GM21619 (cell line): ENCODE data around the gene FAM124A.

ENCODE experiments used
- ATAC-seq: cut with Tn5 transposase; IDR thresholded peaks from one replicate; pipeline ENCODE4 v1.9.1; 2021; ENCODE audit not compliant: unreplicated experiment

FAM124A gene

DNA sequence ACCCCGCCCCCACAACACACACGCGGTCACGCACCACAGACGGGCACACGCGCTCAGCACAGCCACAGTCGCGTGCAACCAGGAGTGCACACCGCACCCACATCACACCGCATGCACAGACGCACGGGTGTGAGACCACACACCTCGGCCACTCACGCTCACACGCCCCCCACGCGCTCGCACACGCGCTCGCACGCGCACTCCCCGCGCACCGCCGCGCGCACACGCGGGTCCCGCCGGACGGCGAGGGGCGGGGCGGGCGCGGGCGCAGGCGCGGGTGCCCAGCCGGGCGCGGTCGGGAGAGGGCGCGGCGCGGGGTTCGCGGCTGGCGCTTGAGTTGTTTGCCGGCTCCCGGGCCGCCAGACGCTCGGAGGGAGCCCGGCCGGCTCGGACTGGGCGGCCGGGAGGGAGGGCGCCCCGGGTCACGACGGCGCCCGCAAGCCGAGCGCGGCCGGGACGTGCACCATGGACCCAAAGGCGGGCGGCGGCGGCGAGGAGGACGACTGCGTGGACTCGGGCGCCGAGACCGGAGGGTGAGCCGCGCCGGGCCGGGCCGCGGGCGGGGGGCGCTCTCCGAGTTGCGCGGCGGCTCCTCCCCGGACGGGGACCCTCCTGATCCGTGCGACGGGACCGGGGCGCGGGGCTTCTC lies at the start of gene FAM124A:
Gene FAM124A (plus strand): TSS at position 362 of the 649 bp plus-strand sequence. CDS start 104 bp downstream, at position 466.
- ATAC-seq: peak; percentile 80

- no peak for ATAC-seq
Observed at GRCh38 chr13:51175021-51175420, 47.2 kb upstream of the FAM124A start.

- ATAC-seq: no peak
Observed at GRCh38 chr13:51175639-51176038, 46.6 kb upstream of the FAM124A start.

GRCh38 chr13:51177188-51177587 lies 45.0 kb upstream of the FAM124A start:
- ATAC-seq: no peak

DNA sequence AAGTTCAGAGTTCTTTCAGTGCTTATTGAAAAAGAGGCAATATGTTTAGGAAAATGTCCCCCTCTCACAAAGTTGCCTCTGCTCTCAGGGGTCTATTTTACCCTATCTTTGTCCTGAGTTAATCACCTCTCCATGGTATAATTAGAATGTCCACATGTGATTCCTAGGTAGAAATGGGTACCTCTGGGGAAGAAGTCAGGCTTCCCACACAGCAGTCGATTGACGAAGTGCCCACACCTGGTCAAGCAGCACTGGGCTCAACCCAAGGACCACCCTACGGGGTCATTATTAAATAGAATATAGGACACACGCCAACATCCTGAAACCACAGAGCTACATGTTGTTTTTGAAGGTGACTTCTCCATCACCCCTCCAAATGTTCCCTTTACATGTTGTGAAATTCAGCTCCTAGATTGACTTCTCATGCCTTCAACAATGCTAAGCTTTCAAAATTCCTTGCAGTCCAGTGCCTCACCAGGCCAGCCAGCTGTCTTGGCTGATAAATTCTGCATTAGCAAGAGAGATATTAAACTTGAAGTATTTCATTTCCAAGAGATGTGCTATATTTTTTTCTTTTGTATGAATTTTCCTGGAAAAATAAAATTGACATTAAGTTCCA lies 43.6 kb upstream of the FAM124A start:
- no peak for ATAC-seq

GRCh38 chr13:51179432-51179971 lies 42.7 kb upstream of the FAM124A start:
- ATAC-seq: no peak

- no peak for ATAC-seq
Observed at GRCh38 chr13:51180853-51181511, 41.2 kb upstream of the FAM124A start.

GRCh38 chr13:51181786-51182383 lies 40.3 kb upstream of the FAM124A start:
- no peak for ATAC-seq

GRCh38 chr13:51191743-51192142 lies 30.5 kb upstream of the FAM124A start:
- no peak for ATAC-seq

DNA sequence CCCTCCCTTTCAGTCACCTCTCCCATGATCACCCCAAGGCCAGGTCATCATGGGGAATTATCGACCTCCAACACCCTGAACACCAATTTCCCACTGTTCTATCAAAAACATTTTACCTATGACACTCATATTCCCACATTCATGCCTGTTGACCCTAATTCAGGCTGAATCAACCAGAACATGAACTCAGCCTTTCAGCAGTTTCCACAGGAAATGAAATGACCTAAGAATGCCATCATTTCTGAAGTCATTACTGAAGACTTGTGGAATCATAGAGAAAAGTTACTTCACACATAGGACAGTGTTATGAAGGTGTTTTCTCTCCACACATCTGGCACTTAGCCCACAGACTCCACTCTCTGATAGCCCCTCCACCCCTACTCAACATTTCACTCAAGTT lies 29.9 kb upstream of the FAM124A start:
- ATAC-seq: no peak

- no peak for ATAC-seq
Observed at GRCh38 chr13:51193387-51193786, 28.8 kb upstream of the FAM124A start.

GRCh38 chr13:51194942-51195341 lies 27.3 kb upstream of the FAM124A start:
- no peak for ATAC-seq

DNA sequence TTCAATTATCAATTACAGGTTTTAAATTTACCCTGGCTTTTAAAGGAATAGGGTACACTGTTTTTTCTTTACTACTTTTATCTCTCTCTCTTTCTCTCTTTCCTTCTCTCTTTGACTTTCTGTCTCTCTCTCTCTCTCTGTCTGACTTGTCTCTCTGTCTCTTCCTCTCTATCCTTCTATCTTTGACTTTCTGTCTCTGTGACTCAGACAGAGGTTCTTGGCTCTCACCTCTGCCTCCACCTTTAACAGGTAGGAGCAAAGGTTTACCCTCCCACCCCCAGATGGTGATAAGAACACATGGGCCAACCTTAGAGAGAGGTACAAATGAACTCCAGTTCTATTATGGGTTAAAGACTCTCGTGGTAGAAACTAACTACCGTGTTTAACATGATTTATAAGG lies 20.3 kb upstream of the FAM124A start:
- ATAC-seq: no peak

DNA sequence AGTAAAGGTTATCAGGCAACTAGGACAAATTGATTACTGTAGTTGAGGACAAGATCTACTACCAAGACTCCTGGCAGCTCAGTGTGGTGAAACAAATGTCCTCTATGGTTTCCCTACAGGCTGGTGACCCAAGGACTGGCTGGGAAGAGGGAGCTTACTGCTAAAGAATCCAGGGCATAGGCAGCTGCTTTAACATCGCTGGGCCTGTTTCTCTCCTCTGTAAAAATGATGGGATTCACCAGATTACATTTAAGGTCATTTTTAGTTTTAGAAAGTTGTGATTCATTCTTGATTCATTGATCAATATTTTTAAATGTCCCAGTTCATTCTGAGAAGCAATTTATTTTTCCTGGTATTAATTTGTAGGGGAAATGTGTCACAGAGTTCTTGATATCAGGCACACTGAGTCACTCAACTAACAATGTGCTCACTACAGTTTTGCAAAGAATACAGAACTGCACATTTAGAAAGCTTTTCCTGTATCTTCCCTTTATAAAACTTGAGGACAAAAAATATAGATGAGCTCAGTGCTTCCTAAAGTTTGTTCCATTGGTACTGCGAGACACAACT lies 19.6 kb upstream of the FAM124A start:
- ATAC-seq: no peak

DNA sequence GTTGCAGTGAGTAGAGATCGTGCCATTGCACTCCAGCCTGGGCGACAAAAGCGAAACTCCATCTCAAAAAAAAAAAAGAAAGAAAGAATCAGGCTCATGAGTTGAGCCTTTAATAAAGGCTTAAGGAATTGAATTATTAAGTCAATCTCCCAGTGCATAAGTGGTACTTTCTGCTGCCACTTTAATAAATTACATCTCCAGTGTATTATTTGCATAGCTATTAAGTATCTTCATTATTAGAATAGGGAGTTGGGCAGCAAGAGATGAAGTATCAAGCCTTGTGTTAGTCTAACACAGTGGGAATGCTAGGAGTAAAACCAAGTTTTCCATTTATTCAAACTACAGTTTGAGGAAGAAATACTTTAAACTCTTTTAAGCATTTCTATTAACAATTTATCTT lies 15.6 kb upstream of the FAM124A start:
- ATAC-seq: no peak

DNA sequence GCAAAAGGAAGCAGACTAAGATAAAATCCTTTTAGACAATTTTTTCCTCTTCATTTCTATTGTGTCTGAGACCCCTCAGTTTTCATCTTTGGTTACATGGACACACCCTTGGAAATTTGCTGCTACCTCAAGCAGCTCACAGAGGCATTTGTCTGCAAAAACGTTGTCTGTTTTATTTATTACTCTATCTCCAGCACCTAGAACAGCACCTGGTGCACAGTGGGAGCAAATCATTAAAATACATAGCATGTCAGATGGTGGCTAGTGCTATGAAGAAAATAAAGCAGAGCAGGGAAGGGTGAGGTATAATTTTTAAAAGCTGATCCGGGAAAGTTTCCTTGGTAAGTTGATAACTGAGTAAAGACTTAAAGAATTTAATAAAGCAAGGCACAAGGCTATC lies 14.3 kb upstream of the FAM124A start:
- ATAC-seq: no peak

GRCh38 chr13:51208716-51209115 lies 13.5 kb upstream of the FAM124A start:
- ATAC-seq: no peak

DNA sequence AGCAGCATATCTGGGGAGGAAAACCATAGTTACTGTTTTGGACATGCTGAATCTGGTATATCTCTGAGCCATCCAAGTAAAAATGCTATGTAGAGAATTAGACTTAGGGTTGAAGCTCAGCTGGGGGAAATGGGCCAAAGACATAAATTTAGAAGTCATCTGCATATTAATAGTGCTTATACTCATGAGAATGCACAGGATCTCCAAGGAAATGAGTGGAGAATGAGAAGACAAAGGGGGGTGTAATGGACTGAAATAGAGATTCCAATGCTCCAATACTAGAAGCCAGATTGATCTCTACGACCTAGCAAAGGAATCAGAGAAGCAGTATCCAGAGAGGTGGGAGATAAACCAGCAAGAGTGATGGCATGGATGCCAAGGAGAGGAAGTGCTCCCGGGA lies 10.3 kb upstream of the FAM124A start:
- ATAC-seq: no peak

DNA sequence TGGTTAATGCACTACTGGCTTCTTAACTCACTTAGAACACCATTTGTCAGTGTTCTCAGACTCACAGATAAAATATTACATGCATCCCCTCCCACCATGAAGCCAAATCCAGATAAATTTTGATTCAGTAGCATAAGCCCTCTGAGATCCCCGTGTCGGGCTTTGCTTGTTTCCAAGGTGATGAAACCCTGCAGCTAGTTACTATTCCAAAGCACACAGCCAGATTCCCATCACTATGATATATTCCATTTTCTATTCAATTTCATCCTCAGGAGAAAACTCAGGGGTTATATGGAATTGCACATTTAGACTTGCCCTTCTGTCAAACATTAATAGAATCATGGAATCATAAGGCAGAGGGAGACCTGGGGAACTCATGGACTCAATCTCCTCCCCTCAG lies 9.4 kb upstream of the FAM124A start:
- no peak for ATAC-seq

- no peak for ATAC-seq
Observed at GRCh38 chr13:51213173-51213728, 8.9 kb upstream of the FAM124A start.

- no peak for ATAC-seq
Observed at GRCh38 chr13:51218626-51219025, 3.6 kb upstream of the FAM124A start.
